H1 (cell line): ENCODE measurements around the gene CCDC13. TPM values are rescaled to one million over a fixed set of nuclear protein-coding genes. Genes with fewer than 3 reads are reported as not detected.

Experiments used
- CTCF ChIA-PET: fragments of 300-600 bp; sonication (Branson Sonifier 250); formaldehyde crosslinking; loops from one replicate; lab custom pipeline; 2021; ENCODE audit not compliant: partially characterized antibody; lab: Charles Lee
- POLR2A ChIA-PET: fragments of 300-600 bp; sonication (Branson Sonifier 250); formaldehyde crosslinking; loops from one replicate; lab custom pipeline; 2021; ENCODE audit warnings: inconsistent platforms; ENCODE audit not compliant: partially characterized antibody; lab: Charles Lee
- DNase-seq, 2 experiments: peaks; one replicate each; pipeline versions ENCODE4 v3.0.0 to v3.0.0-alpha.2; 2010 to 2022; ENCODE audit warnings: low spot score in 2 of 2, low read depth in 1 of 2, mixed read lengths in 1 of 2
- FAIRE-seq: peaks from 2 replicates; lab custom pipeline; 2011; peaks lifted over from hg19 to GRCh38; lab: Jason Lieb, UNC
- H2AFZ ChIP-seq: 2 replicates; pipeline ENCODE4 v1.8.1; 2012; ENCODE audit warnings: low read length, inconsistent platforms
- H2AK5ac ChIP-seq: 2 replicates; pipeline ENCODE4 v1.6.1; 2013; ENCODE audit warnings: low read depth, low read length
- H2BK120ac ChIP-seq: replicated peaks from 2 replicates; pipeline ENCODE3; 2013; ENCODE audit warnings: low read depth, low read length, inconsistent platforms
- H2BK12ac ChIP-seq: 2 replicates; pipeline ENCODE4 v1.6.1; 2013; ENCODE audit warnings: low read depth, low read length
- H2BK15ac ChIP-seq: 2 replicates; pipeline ENCODE4 v1.6.1; 2013; ENCODE audit warnings: low read length
- H2BK20ac ChIP-seq: 2 replicates; pipeline ENCODE4 v1.6.1; 2013; ENCODE audit warnings: low read length
- H2BK5ac ChIP-seq: 2 replicates; pipeline ENCODE4 v1.6.1; 2013; ENCODE audit warnings: low read depth, low read length
- H3K14ac ChIP-seq: 2 replicates; pipeline ENCODE4 v1.6.1; 2013; ENCODE audit warnings: inconsistent platforms; ENCODE audit not compliant: insufficient read length
- H3K18ac ChIP-seq: 2 replicates; pipeline ENCODE4 v1.6.1; 2013; ENCODE audit warnings: low read length; ENCODE audit errors: extremely low read depth
- H3K23ac ChIP-seq: 2 replicates; pipeline ENCODE4 v1.6.1; 2013; ENCODE audit warnings: inconsistent platforms; ENCODE audit not compliant: insufficient read length
- H3K23me2 ChIP-seq: 2 replicates; pipeline ENCODE4 v1.6.1; 2013; ENCODE audit warnings: low read depth, low read length
- H3K27ac ChIP-seq: 2 replicates; pipeline ENCODE4 v1.6.1; 2011; ENCODE audit warnings: low read depth, low read length, inconsistent platforms
- H3K27me3 ChIP-seq, 4 experiments: replicated peaks in 1 of 4; 1 replicate in 1 of 4; 2 replicates in 3 of 4; pipeline versions ENCODE4 v1.6.1 to v1.8.1; 2011 to 2013; ENCODE audit warnings: low read length in 3 of 4, mild to moderate bottlenecking in 3 of 4, inconsistent platforms in 2 of 4, mixed read lengths in 2 of 4, moderate library complexity in 1 of 4; ENCODE audit not compliant: control insufficient read depth in 3 of 4, insufficient read depth in 3 of 4; ENCODE audit errors: extremely low read depth in 1 of 4
- H3K36me3 ChIP-seq, 4 experiments: 2 replicates each; pipeline versions ENCODE4 v1.6.1 to v1.8.1; 2011 to 2013; ENCODE audit warnings: mild to moderate bottlenecking in 4 of 4, low read length in 3 of 4, moderate library complexity in 2 of 4, control low read depth in 1 of 4, inconsistent platforms in 1 of 4; ENCODE audit not compliant: insufficient read depth in 4 of 4, control insufficient read depth in 2 of 4
- H3K4ac ChIP-seq: replicated peaks from 2 replicates; pipeline ENCODE3; 2013; ENCODE audit warnings: low read length, low read depth, mixed read lengths, inconsistent platforms; ENCODE audit not compliant: insufficient read length
- H3K4me1 ChIP-seq, 4 experiments: replicated peaks in 1 of 4; 1 replicate in 1 of 4; 2 replicates in 3 of 4; pipeline versions ENCODE4 v1.6.1 to v1.8.1; 2011 to 2013; ENCODE audit warnings: low read length in 3 of 4, inconsistent platforms in 2 of 4, mixed read lengths in 1 of 4; ENCODE audit not compliant: insufficient read depth in 4 of 4, control insufficient read depth in 3 of 4
- H3K4me2 ChIP-seq, 2 experiments: 2 replicates each; pipeline versions ENCODE4 v1.6.1 to v1.8.1; 2011 to 2013; ENCODE audit warnings: low read depth in 2 of 2, low read length in 2 of 2, control low read depth in 1 of 2, inconsistent platforms in 1 of 2, mild to moderate bottlenecking in 1 of 2; ENCODE audit not compliant: insufficient read depth in 1 of 2
- H3K4me3 ChIP-seq, 4 experiments: fragments of 200-600, 300-600 bp in 1 of 4; sonication (generic), shearing (Covaris generic), sonication (Bioruptor Twin) in 1 of 4; 2 replicates each; pipeline versions ENCODE4 v1.5.1 to v1.8.1; 2011 to 2016; ENCODE audit warnings: low read length in 4 of 4, low read depth in 3 of 4, control low read depth in 2 of 4, inconsistent platforms in 2 of 4, mild to moderate bottlenecking in 2 of 4, mixed read lengths in 1 of 4, moderate library complexity in 1 of 4; ENCODE audit not compliant: insufficient read depth in 2 of 4; ENCODE audit errors: extremely low read depth in 1 of 4
- H3K56ac ChIP-seq: replicated peaks from 2 replicates; pipeline ENCODE3; 2013; ENCODE audit warnings: low read depth, mild to moderate bottlenecking, mixed read lengths, low read length, inconsistent platforms; ENCODE audit not compliant: insufficient read length
- H3K79me1 ChIP-seq: 2 replicates; pipeline ENCODE4 v1.6.1; 2013; ENCODE audit warnings: low read depth, low read length, control low read depth
- H3K79me2 ChIP-seq, 2 experiments: 2 replicates each; pipeline versions ENCODE4 v1.6.1 to v1.8.1; 2012 to 2013; ENCODE audit warnings: low read length in 2 of 2, mild to moderate bottlenecking in 2 of 2, inconsistent platforms in 1 of 2; ENCODE audit not compliant: insufficient read depth in 2 of 2, control insufficient read depth in 1 of 2
- H3K9ac ChIP-seq, 4 experiments: replicated peaks in 1 of 4; 1 replicate in 1 of 4; 2 replicates in 3 of 4; pipeline versions ENCODE4 v1.6.1 to v1.8.1; 2011 to 2013; ENCODE audit warnings: low read depth in 3 of 4, low read length in 3 of 4, control low read depth in 2 of 4, mild to moderate bottlenecking in 2 of 4, moderate library complexity in 2 of 4, inconsistent platforms in 1 of 4; ENCODE audit errors: extremely low read depth in 1 of 4
- H3K9me3 ChIP-seq, 2 experiments: 2 replicates each; pipeline versions ENCODE4 v1.6.1 to v1.8.1; 2012 to 2013; ENCODE audit warnings: mild to moderate bottlenecking in 2 of 2, moderate library complexity in 2 of 2, control low read depth in 1 of 2, inconsistent platforms in 1 of 2, low read depth in 1 of 2, low read length in 1 of 2, mixed read lengths in 1 of 2; ENCODE audit not compliant: insufficient read depth in 2 of 2
- H4K20me1 ChIP-seq, 2 experiments: replicated peaks in 1 of 2; 2 replicates each; pipeline versions ENCODE3 to v1.8.1; 2011 to 2013; ENCODE audit warnings: inconsistent platforms in 2 of 2, low read length in 2 of 2, mild to moderate bottlenecking in 1 of 2; ENCODE audit not compliant: insufficient read depth in 2 of 2, control insufficient read depth in 1 of 2
- H4K5ac ChIP-seq: 2 replicates; pipeline ENCODE4 v1.6.1; 2013; ENCODE audit warnings: low read length, low read depth, mixed read lengths, inconsistent platforms; ENCODE audit not compliant: insufficient read length
- H4K8ac ChIP-seq: 2 replicates; pipeline ENCODE4 v1.8.0; 2013; ENCODE audit warnings: mild to moderate bottlenecking, moderate library complexity, low read length, inconsistent platforms; ENCODE audit not compliant: insufficient read depth; ENCODE audit errors: extremely low read depth
- H4K91ac ChIP-seq: replicated peaks from 2 replicates; pipeline ENCODE3; 2013; ENCODE audit warnings: low read length, mixed read lengths, inconsistent platforms; ENCODE audit not compliant: insufficient read length
- CTCF ChIP-seq, 3 experiments: IDR thresholded peaks; 1 replicate in 2 of 3; 2 replicates in 1 of 3; pipeline versions ENCODE4 v1.5.1 to v1.6.1; 2011; ENCODE audit warnings: low read length in 3 of 3, mild to moderate bottlenecking in 3 of 3, inconsistent platforms in 2 of 3, low read depth in 1 of 3, moderate library complexity in 1 of 3; ENCODE audit not compliant: insufficient read depth in 1 of 3; ENCODE audit errors: control extremely low read depth in 1 of 3
- FOSL1 ChIP-seq: IDR thresholded peaks from 2 replicates; pipeline ENCODE4 v1.6.1; 2011; ENCODE audit warnings: mild to moderate bottlenecking, low read depth, low read length, moderate library complexity; ENCODE audit not compliant: insufficient read depth
- GABPA ChIP-seq: IDR thresholded peaks from 2 replicates; pipeline ENCODE4 v1.6.1; 2011; ENCODE audit warnings: mild to moderate bottlenecking, low read length, moderate library complexity, borderline replicate concordance; ENCODE audit not compliant: insufficient read depth
- HDAC6 ChIP-seq: IDR thresholded peaks from one replicate; pipeline ENCODE4 v1.7.1; 2012; ENCODE audit warnings: low read depth, mild to moderate bottlenecking, inconsistent platforms, low read length, moderate library complexity
- KDM1A ChIP-seq: fragments of 200-600, 300-600 bp; sonication (generic); IDR thresholded peaks from 2 replicates; pipeline ENCODE4 v1.7.1; 2016; ENCODE audit warnings: mild to moderate bottlenecking, low read length, borderline replicate concordance
- SP2 ChIP-seq: IDR thresholded peaks from 2 replicates; pipeline ENCODE4 v1.6.1; 2012; ENCODE audit warnings: mild to moderate bottlenecking, low read length, inconsistent platforms
- SUZ12 ChIP-seq: fragments of 200-600 bp; sonication (generic); IDR thresholded peaks from 2 replicates; pipeline ENCODE4 v1.6.1; 2012; ENCODE audit warnings: mild to moderate bottlenecking, inconsistent platforms, low read length, moderate library complexity, mixed read lengths
- ZNF274 ChIP-seq: IDR thresholded peaks from 2 replicates; pipeline ENCODE4 v1.7.0; 2012; ENCODE audit warnings: low read length, borderline replicate concordance; ENCODE audit errors: extremely low read depth
- WGBS, 2 experiments: shearing (Covaris generic) in 1 of 2; methylation state at CpG; one replicate each; pipeline versions ENCODE4 v1.1.6 to v1.1.7; 2013 to 2015; ENCODE audit warnings: low lambda C conversion rate in 2 of 2, mixed read lengths in 2 of 2, inconsistent platforms in 1 of 2, low coverage in 1 of 2, missing lambda C conversion rate in 1 of 2; ENCODE audit not compliant: insufficient replicate concordance in 2 of 2, insufficient coverage in 1 of 2, insufficient read length in 1 of 2; ENCODE audit errors: extremely low coverage in 1 of 2, missing lambda C conversion rate in 1 of 2; 5-methylcytosine and 5-hydroxymethylcytosine counted together
- polyA plus RNA-seq, 7 experiments: library from polyadenylated mRNA; depleted of rRNA in 3 of 7; stranded (reverse) in 5 of 7; unstranded in 2 of 7; fragments of >200 nt in 5 of 7; fragments of 200-250 nt in 2 of 7; gene quantifications; 1 replicate in 5 of 7; 2 replicates in 1 of 7; 4 replicates in 1 of 7; pipeline versions ENCODE4 v1.2.1 to v1.2.3, GENCODE V29; 2011 to 2013; ENCODE audit warnings: missing spikeins in 2 of 7, mixed read lengths in 2 of 7
- total RNA-seq: library from RNA; stranded (reverse); fragmentation: NEBNext Ultra II Directional; extraction: Animal tissue kit (Norgen Biotek cat#: 25700); gene quantifications from 2 replicates; pipeline ENCODE4 v1.2.1, GENCODE V29; 2021

Gene CCDC13
- total and polyA plus RNA-seq, 2 of the 8 experiments (the other 6 are each of a cell fraction or from before 2014, with no cell fraction given): 0.06 TPM; not detected in 1

- no peak overlapping the region for H4K8ac ChIP-seq
- 86% methylated on average over 2 of the region's 2 CpGs; no CpG with 5 or more reads in 1 of the 2 experiments for WGBS, 2 experiments
- peaks cover 0 to 24% (median 8%) of the 10 kb centered on the region in 4 experiments; a peak in 5 of 8 replicates for H3K36me3 ChIP-seq
Observed at GRCh38 chr3:42786631-42787030, 13.6 kb upstream of the CCDC13 start.

More at GRCh38 chr3:42786631-42787030, 13.6 kb upstream of the CCDC13 start:
- H3K9me3 ChIP-seq: no peaks in the 10 kb centered on the region
- H2BK15ac ChIP-seq: no peak overlapping the region
- no peaks in the 10 kb centered on the region for H3K4me1 ChIP-seq
- H2BK12ac ChIP-seq: no peak overlapping the region
- POLR2A ChIA-PET: interaction anchor here (1.4 to 3.4 kb wide), 2 partner anchors 8 to 18 kb away, joined by 4 to 15 read pairs; partner anchors contain the start of gene HIGD1A
- H2BK5ac ChIP-seq: no peak overlapping the region
- no peaks in the 10 kb centered on the region for H3K23me2 ChIP-seq
- no peaks in the 10 kb centered on the region for H3K79me1 ChIP-seq
- CTCF ChIA-PET: interaction anchor here (1.2 to 2.4 kb wide), 3 partner anchors 17 to 45 kb away, joined by 3 to 12 read pairs (median 3); no protein-coding TSS in a partner anchor
- H3K4me2 ChIP-seq: no peak overlapping the region
- no peak overlapping the region for H2AFZ ChIP-seq
- H2BK120ac ChIP-seq: no peak overlapping the region
- H4K20me1 ChIP-seq: peaks cover 0 to 4% of the 10 kb centered on the region in 2 experiments
- H2BK20ac ChIP-seq: no peak overlapping the region
- H3K56ac ChIP-seq: no peak overlapping the region
- H3K14ac ChIP-seq: no peak overlapping the region
- no peak overlapping the region for H3K4me3 ChIP-seq
- no peak overlapping the region for H3K27ac ChIP-seq
- H3K79me2 ChIP-seq: peaks cover 0 to 12% of the 10 kb centered on the region in 2 experiments; a peak in 2 of 4 replicates
- DNase-seq (no peak), FAIRE-seq (no peak)
- H3K4ac ChIP-seq: no peak overlapping the region
- no peak overlapping the region for H3K18ac ChIP-seq
- H3K23ac ChIP-seq: no peak overlapping the region
- no peaks in the 10 kb centered on the region for H3K27me3 ChIP-seq
- no peak overlapping the region for H2AK5ac ChIP-seq
- no peak for TF ChIP-seq HDAC6
- no peak for TF ChIP-seq KDM1A
- TF ChIP-seq GABPA: no peak
- TF ChIP-seq SP2: no peak
- TF ChIP-seq ZNF274: no peak
- no peak for TF ChIP-seq SUZ12
- no peak for TF ChIP-seq FOSL1
- no peak for TF ChIP-seq CTCF (IDR thresholded peaks at IDR 0.05; ENCODE audit: control extremely low read depth in 1 of 3, insufficient read depth in 1 of 3, low read depth in 1 of 3, low read length in 3 of 3)
- TF ChIP-seq, all 59 proteins: peak for 0
- H4K91ac ChIP-seq: no peak overlapping the region
- H3K9ac ChIP-seq: no peak overlapping the region
- no peak overlapping the region for H4K5ac ChIP-seq
